Neural progenitor cell (in vitro differentiated cells): ENCODE results near the gene SNAI1. TPM values are rescaled to one million over a fixed set of nuclear protein-coding genes. Genes with fewer than 3 reads are reported as not detected.

Experiments used
- DNase-seq: peaks from one replicate; pipeline ENCODE4 v3.0.0-alpha.2; 2016; ENCODE audit warnings: low spot score
- H2AFZ ChIP-seq: fragments of 200-600 bp; sonication (generic); replicated peaks from 2 replicates; pipeline ENCODE4 v1.6.1; 2016; ENCODE audit warnings: antibody characterized with exemption
- H3F3A ChIP-seq: fragments of 200-600 bp; sonication (generic); 2 replicates; pipeline ENCODE4 v1.6.1; 2016; ENCODE audit warnings: antibody characterized with exemption, low read depth
- H3K27ac ChIP-seq: fragments of 200-600 bp; sonication (generic); 2 replicates; pipeline ENCODE4 v1.5.1; 2016; ENCODE audit warnings: mild to moderate bottlenecking
- H3K27me3 ChIP-seq: fragments of 200-600 bp; sonication (generic); 2 replicates; pipeline ENCODE4 v1.6.1; 2016; ENCODE audit warnings: mild to moderate bottlenecking, moderate library complexity
- H3K36me3 ChIP-seq: fragments of 200-600 bp; sonication (generic); 2 replicates; pipeline ENCODE4 v1.5.1; 2016
- H3K4me1 ChIP-seq: fragments of 200-600 bp; sonication (generic); 2 replicates; pipeline ENCODE4 v1.6.1; 2016; ENCODE audit warnings: mixed run types
- H3K4me2 ChIP-seq: fragments of 200-600 bp; sonication (generic); 2 replicates; pipeline ENCODE4 v1.6.1; 2016
- H3K4me3 ChIP-seq: fragments of 200-600 bp; sonication (generic); 2 replicates; pipeline ENCODE4 v1.5.1; 2016
- H3K79me2 ChIP-seq: fragments of 200-600 bp; sonication (generic); 2 replicates; pipeline ENCODE4 v1.6.1; 2016; ENCODE audit warnings: low read depth
- H3K9ac ChIP-seq: fragments of 200-600 bp; sonication (generic); 2 replicates; pipeline ENCODE4 v1.6.1; 2016
- H3K9me3 ChIP-seq: fragments of 200-600 bp; sonication (generic); 2 replicates; pipeline ENCODE4 v1.5.1; 2016; ENCODE audit warnings: low read depth
- H4K20me1 ChIP-seq: fragments of 200-600 bp; sonication (generic); 2 replicates; pipeline ENCODE4 v1.6.1; 2016; ENCODE audit warnings: low read depth
- H3K27ac Mint-ChIP-seq: 3 replicates; pipeline ENCODE4 v1.8.0; 2021; ENCODE audit warnings: mixed read lengths
- H3K27me3 Mint-ChIP-seq: 2 replicates; pipeline ENCODE4 v1.8.0; 2022; ENCODE audit warnings: low read depth, mild to moderate bottlenecking, inconsistent platforms, moderate library complexity, mixed read lengths; ENCODE audit not compliant: insufficient read depth
- H3K36me3 Mint-ChIP-seq: 3 replicates; pipeline ENCODE4 v1.8.0; 2021; ENCODE audit warnings: mixed read lengths
- H3K4me1 Mint-ChIP-seq: 3 replicates; pipeline ENCODE4 v1.8.0; 2021; ENCODE audit warnings: mixed read lengths
- H3K4me3 Mint-ChIP-seq: 3 replicates; pipeline ENCODE4 v1.8.0; 2021; ENCODE audit warnings: mild to moderate bottlenecking, moderate library complexity, mixed read lengths
- H3K9me3 Mint-ChIP-seq: 3 replicates; pipeline ENCODE4 v1.8.0; 2020; ENCODE audit warnings: mixed read lengths
- CTCF ChIP-seq: fragments of 200-600 bp; sonication (generic); IDR thresholded peaks from 2 replicates; pipeline ENCODE4 v1.5.1; 2017; ENCODE audit warnings: antibody characterized with exemption, mild to moderate bottlenecking
- EZH2 ChIP-seq: fragments of 200-600 bp; sonication (generic); IDR thresholded peaks from 2 replicates; pipeline ENCODE4 v1.6.1; 2017; ENCODE audit warnings: antibody characterized with exemption, mild to moderate bottlenecking, moderate library complexity
- EZH2phosphoT487 ChIP-seq: fragments of 200-600 bp; sonication (generic); IDR thresholded peaks from 2 replicates; pipeline ENCODE4 v1.6.1; 2017; ENCODE audit warnings: antibody characterized with exemption
- total RNA-seq: library from RNA; depleted of rRNA; stranded (reverse); fragments of >200 nt; gene quantifications from 2 replicates; pipeline ENCODE4 v1.2.3, GENCODE V29; 2015; ENCODE audit warnings: low replicate concordance

SNAI1 gene
- total RNA-seq, 1 donor from 2014 or later: 1.1 TPM

GRCh38 chr20:49979030-49979832 is 3.5 kb upstream of the SNAI1 start:
- Histone ChIP-seq H3K27me3 (peaks cover 25% of the 10 kb centered on the region), H3F3A (peaks cover 35% of the 10 kb centered on the region), H3K79me2 (peaks cover 9% of the 10 kb centered on the region), H4K20me1 (no peaks in the 10 kb centered on the region), H3K27ac (no peak overlapping the region), H3K36me3 (no peaks in the 10 kb centered on the region), H3K9me3 (no peaks in the 10 kb centered on the region), H3K9ac (no peak overlapping the region), H3K4me1 (peaks cover 27% of the 10 kb centered on the region), H3K4me3 (peak overlapping the region; percentile 43), H2AFZ (peak overlapping the region; percentile 90), H3K4me2 (peak overlapping the region; percentile 74)
- peaks cover 41% of the 10 kb centered on the region for H3K4me1 Mint-ChIP-seq
- no peaks in the 10 kb centered on the region for H3K36me3 Mint-ChIP-seq
- peak; percentile 88 for DNase-seq
- peaks cover 22% of the 10 kb centered on the region for H3K27me3 Mint-ChIP-seq
- TF ChIP-seq CTCF (peak; percentile 100), EZH2 (no peak)
- no peaks in the 10 kb centered on the region for H3K9me3 Mint-ChIP-seq
- no peak overlapping the region for H3K27ac Mint-ChIP-seq
- peak overlapping the region; percentile 56 for H3K4me3 Mint-ChIP-seq

- Histone ChIP-seq H3K79me2 (peaks cover 16% of the 10 kb centered on the region), H3K36me3 (no peaks in the 10 kb centered on the region), H3K9ac (no peak overlapping the region), H2AFZ (no peak overlapping the region), H3K4me1 (peaks cover 38% of the 10 kb centered on the region), H3F3A (peaks cover 39% of the 10 kb centered on the region), H3K27ac (no peak overlapping the region), H3K4me3 (no peak overlapping the region), H3K27me3 (peaks cover 25% of the 10 kb centered on the region), H3K4me2 (peak overlapping the region; percentile 34), H3K9me3 (no peaks in the 10 kb centered on the region), H4K20me1 (peaks cover 11% of the 10 kb centered on the region)
- Mint-ChIP-seq H3K27ac (no peak overlapping the region), H3K4me3 (peak overlapping the region; percentile 37), H3K36me3 (no peaks in the 10 kb centered on the region), H3K27me3 (peaks cover 22% of the 10 kb centered on the region), H3K4me1 (peaks cover 50% of the 10 kb centered on the region), H3K9me3 (no peaks in the 10 kb centered on the region)
- peak; percentile 29 for DNase-seq
- TF ChIP-seq EZH2phosphoT487 (no peak), CTCF (no peak), EZH2 (no peak)
These were observed 2.4 kb upstream of the SNAI1 start for GRCh38 chr20:49980140-49981008.

GRCh38 chr20:49981218-49982071 is 1.3 kb upstream of the SNAI1 start:
- no peak for TF ChIP-seq CTCF
- H3K79me2 ChIP-seq: peaks cover 16% of the 10 kb centered on the region
- peaks cover 41% of the 10 kb centered on the region for H3F3A ChIP-seq
- no peaks in the 10 kb centered on the region for H3K36me3 ChIP-seq
- H2AFZ ChIP-seq: no peak overlapping the region
- DNase-seq: peak; percentile 15
- no peak overlapping the region for H3K27ac Mint-ChIP-seq
- H3K27ac ChIP-seq: no peak overlapping the region
- peaks cover 13% of the 10 kb centered on the region for H4K20me1 ChIP-seq
- H3K4me2 ChIP-seq: peak overlapping the region; percentile 75
- H3K4me1 Mint-ChIP-seq: peaks cover 56% of the 10 kb centered on the region
- peak overlapping the region; percentile 78 for H3K4me3 Mint-ChIP-seq
- H3K27me3 ChIP-seq: peaks cover 25% of the 10 kb centered on the region
- no peaks in the 10 kb centered on the region for H3K9me3 Mint-ChIP-seq
- H3K36me3 Mint-ChIP-seq: no peaks in the 10 kb centered on the region
- H3K9ac ChIP-seq: no peak overlapping the region
- H3K27me3 Mint-ChIP-seq: peaks cover 22% of the 10 kb centered on the region
- no peaks in the 10 kb centered on the region for H3K9me3 ChIP-seq
- no peak overlapping the region for H3K4me3 ChIP-seq
- H3K4me1 ChIP-seq: peaks cover 49% of the 10 kb centered on the region
